HCT116 (cell line): ENCODE data around the gene PPDPF. TPM values are rescaled to one million over a fixed set of nuclear protein-coding genes. Genes with fewer than 3 reads are reported as not detected.
A peak's percentile ranks its signal among the peaks of the same experiment; 100 is the strongest.

Experiments used
- ATAC-seq: fragments of 200-7000 bp; cut with Tn5 transposase; 2 replicates; pipeline ENCODE4 v1.9.1; 2020; ENCODE audit warnings: mild to moderate bottlenecking, moderate library complexity
- BruUV-seq: library from RNA; stranded (reverse); fragments of 400-500 nt; replicated peaks from 2 replicates; lab custom pipeline; 2021; lab: Mats Ljungman, UMichigan
- CTCF ChIA-PET: fragments of 300-600 bp; sonication (Branson Sonifier 250); formaldehyde crosslinking; loops from one replicate; lab custom pipeline; 2021; ENCODE audit warnings: antibody characterized with exemption; lab: Charles Lee
- POLR2A ChIA-PET: fragments of 300-600, 350-600 bp; sonication (Branson Sonifier 250); formaldehyde crosslinking; loops from one replicate; lab custom pipeline; 2021; ENCODE audit warnings: antibody characterized with exemption; lab: Charles Lee
- RAD21 ChIA-PET, 2 experiments: fragments of 300-600 bp; sonication (Branson Sonifier 250); formaldehyde crosslinking; loops; one replicate each; lab custom pipeline; 2023; ENCODE audit warnings: low total read pairs in 2 of 2; ENCODE audit not compliant: uncharacterized antibody in 2 of 2, unreplicated experiment in 2 of 2, low non-redundant PET in 1 of 2; lab: Charles Lee
- DNase-seq: peaks from one replicate; pipeline ENCODE4 v3.0.0-alpha.2; 2010; ENCODE audit warnings: low read depth, low spot score
- H2AFZ ChIP-seq: fragments of 200-600 bp; shearing (Covaris generic), sonication (generic); 2 replicates; pipeline ENCODE4 v1.6.1; 2017; ENCODE audit warnings: low read depth, mixed run types, mixed read lengths, antibody characterized with exemption, low read length; ENCODE audit not compliant: poor library complexity, severe bottlenecking
- H3K27ac ChIP-seq: 2 replicates; pipeline ENCODE4 v1.5.1; 2012; ENCODE audit warnings: low read depth, low read length
- H3K27me3 ChIP-seq: fragments of 200-600 bp; sonication (generic); 2 replicates; pipeline ENCODE4 v1.6.1; 2016; ENCODE audit warnings: mixed run types, low read length, mixed read lengths; ENCODE audit not compliant: insufficient read depth
- H3K36me3 ChIP-seq, 2 experiments: fragments of 200-500 bp in 1 of 2; fragments of 200-600 bp in 1 of 2; sonication (Bioruptor generic) in 1 of 2; sonication (generic) in 1 of 2; 2 replicates each; pipeline versions ENCODE4 v1.5.1 to v1.6.1; 2014 to 2016; ENCODE audit warnings: low read length in 2 of 2, inconsistent platforms in 1 of 2, mixed read lengths in 1 of 2, mixed run types in 1 of 2; ENCODE audit not compliant: insufficient read depth in 2 of 2, control insufficient read depth in 1 of 2
- H3K4me1 ChIP-seq, 2 experiments: fragments of 200-600 bp in 1 of 2; sonication (generic) in 1 of 2; 2 replicates each; pipeline versions ENCODE4 v1.5.1 to v1.6.1; 2012 to 2017; ENCODE audit warnings: low read length in 2 of 2, inconsistent platforms in 1 of 2, mild to moderate bottlenecking in 1 of 2, mixed read lengths in 1 of 2, mixed run types in 1 of 2, moderate library complexity in 1 of 2; ENCODE audit not compliant: insufficient read depth in 2 of 2, control insufficient read depth in 1 of 2
- H3K4me2 ChIP-seq: fragments of 200-600 bp; sonication (generic); 2 replicates; pipeline ENCODE4 v1.6.1; 2017; ENCODE audit warnings: mixed run types, low read length, mixed read lengths
- H3K4me3 ChIP-seq, 2 experiments: fragments of 200-600 bp in 1 of 2; sonication (generic) in 1 of 2; replicated peaks in 1 of 2; 2 replicates each; pipeline ENCODE4 v1.5.1; 2011 to 2016; ENCODE audit warnings: low read length in 2 of 2, control low read depth in 1 of 2, low read depth in 1 of 2, mild to moderate bottlenecking in 1 of 2, mixed read lengths in 1 of 2, mixed run types in 1 of 2
- H3K79me2 ChIP-seq: fragments of 200-600 bp; sonication (generic); 2 replicates; pipeline ENCODE4 v1.6.1; 2017; ENCODE audit warnings: mild to moderate bottlenecking, mixed run types, low read length, moderate library complexity, mixed read lengths; ENCODE audit not compliant: insufficient read depth
- H3K9ac ChIP-seq: fragments of 200-600 bp; sonication (generic); 2 replicates; pipeline ENCODE4 v1.6.1; 2016; ENCODE audit warnings: low read length, mixed read lengths
- H3K9me2 ChIP-seq: fragments of 200-600 bp; sonication (generic), shearing (Covaris generic); 2 replicates; pipeline ENCODE4 v1.6.1; 2017; ENCODE audit warnings: mixed run types, mild to moderate bottlenecking, moderate library complexity; ENCODE audit not compliant: insufficient read depth
- H3K9me3 ChIP-seq, 2 experiments: fragments of 200-500 bp in 1 of 2; fragments of 200-600 bp in 1 of 2; sonication (Bioruptor generic) in 1 of 2; sonication (generic) in 1 of 2; 2 replicates each; pipeline ENCODE4 v1.6.1; 2014 to 2017; ENCODE audit warnings: low read length in 2 of 2, mixed read lengths in 2 of 2, inconsistent platforms in 1 of 2, low read depth in 1 of 2, mild to moderate bottlenecking in 1 of 2, mixed run types in 1 of 2, moderate library complexity in 1 of 2; ENCODE audit not compliant: control insufficient read depth in 1 of 2, insufficient read depth in 1 of 2
- H4K20me1 ChIP-seq: fragments of 200-600 bp; sonication (generic), shearing (Covaris generic); 2 replicates; pipeline ENCODE4 v1.6.1; 2017; ENCODE audit warnings: mixed run types, mild to moderate bottlenecking, moderate library complexity; ENCODE audit not compliant: insufficient read depth
- ELF1 ChIP-seq: IDR thresholded peaks from 2 replicates; pipeline ENCODE4 v1.6.1; 2012; ENCODE audit warnings: low read depth, borderline replicate concordance
- FOSL1 ChIP-seq: IDR thresholded peaks from 2 replicates; pipeline ENCODE4 v1.6.1; 2012; ENCODE audit warnings: low read depth
- JUND ChIP-seq: IDR thresholded peaks from 2 replicates; pipeline ENCODE4 v1.6.1; 2012
- MAX ChIP-seq: IDR thresholded peaks from 2 replicates; pipeline ENCODE4 v1.6.1; 2012
- intact Hi-C: fragments of 100-400 bp; cut with micrococcal nuclease; formaldehyde crosslinking; loops from 2 replicates; pipeline ENCODE4 v1.10.0; 2022
- total RNA-seq: library from RNA; stranded (reverse); gene quantifications from one replicate; pipeline ENCODE4 v1.2.1, GENCODE V29; 2021; ENCODE audit not compliant: unreplicated experiment

PPDPF gene
- total RNA-seq, 1 experiment from 2014 or later: 346 TPM

GRCh38 chr20:63543733-63544132 lies 23.2 kb downstream of the PPDPF start:
- Histone ChIP-seq H3K4me3 (no peak overlapping the region), H3K79me2 (no peaks in the 10 kb centered on the region), H3K36me3 (no peaks in the 10 kb centered on the region), H2AFZ (no peak overlapping the region), H3K27me3 (no peaks in the 10 kb centered on the region), H3K9me3 (no peaks in the 10 kb centered on the region), H3K4me1 (peaks cover 45 to 84% of the 10 kb centered on the region in 2 experiments), H3K9ac (no peak overlapping the region), H3K9me2 (no peaks in the 10 kb centered on the region), H3K27ac (no peak overlapping the region; the same call in 1 of the 2 replicates), H4K20me1 (no peaks in the 10 kb centered on the region), H3K4me2 (peak overlapping the region; percentile 76; the same call in 1 of the 2 replicates)
- CTCF ChIA-PET: interaction anchor here (1.3 kb wide), 1 partner anchor 321 kb away, joined by 3 read pairs; the partner anchor contains the start of gene TPD52L2
- no TSS peak for BruUV-seq
- DNase-seq: no peak
- ATAC-seq: no peak
- RAD21 ChIA-PET: no interaction called here
- intact Hi-C loops: no loop called here
- TF ChIP-seq ELF1 (no peak), MAX (no peak)
- TF ChIP-seq, all 23 proteins: peak for 0
- POLR2A ChIA-PET: interaction anchor here (1.6 kb wide), 1 partner anchor 322 kb away, joined by 8 read pairs; the partner anchor contains the start of gene TPD52L2

GRCh38 chr20:63544241-63544957 lies 23.8 kb downstream of the PPDPF start:
- ChIA-PET RAD21 (no interaction called here), POLR2A (interaction anchor here (1.6 to 2.0 kb wide), 2 partner anchors 8 to 321 kb away, joined by 4 to 8 read pairs; partner anchors contain the start of gene TPD52L2), CTCF (interaction anchor here (1.3 kb wide), 1 partner anchor 320 kb away, joined by 3 read pairs; the partner anchor contains the start of gene TPD52L2)
- intact Hi-C loops: no loop called here
- H4K20me1 ChIP-seq: no peaks in the 10 kb centered on the region
- DNase-seq (no peak), ATAC-seq (peak; percentile 17; the same call in 1 of the 2 replicates)
- no peaks in the 10 kb centered on the region for H3K79me2 ChIP-seq
- H3K9ac ChIP-seq: peak overlapping the region; percentile 37
- no peak overlapping the region for H2AFZ ChIP-seq
- no peaks in the 10 kb centered on the region for H3K36me3 ChIP-seq
- H3K9me3 ChIP-seq: no peaks in the 10 kb centered on the region
- H3K9me2 ChIP-seq: no peaks in the 10 kb centered on the region
- H3K4me3 ChIP-seq: no peak overlapping the region; a peak in 1 of 4 replicates
- peaks cover 39 to 78% of the 10 kb centered on the region in 2 experiments for H3K4me1 ChIP-seq
- TF ChIP-seq FOSL1 (no peak), MAX (no peak), JUND (no peak)
- H3K27me3 ChIP-seq: no peaks in the 10 kb centered on the region
- H3K4me2 ChIP-seq: peak overlapping the region; percentile 71
- no TSS peak for BruUV-seq
- H3K27ac ChIP-seq: peak overlapping the region; percentile 72
